Suprapubic skin (tissue), 4 donors: Measurements from ENCODE around the gene RMI2. TPM values are rescaled to one million over a fixed set of nuclear protein-coding genes. Genes with fewer than 3 reads are reported as not detected.

Source experiments
- DNase-seq, 2 donors: peaks; one replicate each; pipeline ENCODE4 v3.0.0-alpha.2; 2019; ENCODE audit warnings: low spot score in 2 of 2
- H3K27ac ChIP-seq: fragments of 200-600 bp; sonication (generic); one replicate; pipeline ENCODE4 v1.5.1; 2019
- H3K27me3 ChIP-seq: fragments of 200-600 bp; sonication (generic); one replicate; pipeline ENCODE4 v1.5.1; 2019
- H3K36me3 ChIP-seq: fragments of 200-600 bp; sonication (generic); one replicate; pipeline ENCODE4 v1.5.1; 2019
- H3K4me1 ChIP-seq: fragments of 200-600 bp; sonication (generic); one replicate; pipeline ENCODE4 v1.5.1; 2019
- H3K4me3 ChIP-seq: fragments of 200-600 bp; sonication (generic); one replicate; pipeline ENCODE4 v1.5.1; 2019; ENCODE audit warnings: mild to moderate bottlenecking
- H3K9me3 ChIP-seq: fragments of 200-600 bp; sonication (generic); one replicate; pipeline ENCODE4 v1.5.1; 2019
- EP300 ChIP-seq: sonication (generic); formaldehyde crosslinking; IDR thresholded peaks from one replicate; pipeline ENCODE4 v1.6.1; 2017; ENCODE audit warnings: antibody characterized with exemption
- POLR2A ChIP-seq, 2 donors: fragments of 450-650 bp; IDR thresholded peaks; one replicate each; pipeline ENCODE4 v1.6.1; 2017; ENCODE audit warnings: antibody characterized with exemption in 2 of 2, mild to moderate bottlenecking in 2 of 2, moderate library complexity in 2 of 2
- POLR2AphosphoS5 ChIP-seq, 3 donors: sonication (generic); formaldehyde crosslinking; IDR thresholded peaks; one replicate each; pipeline ENCODE4 v1.6.1; 2017; ENCODE audit warnings: antibody characterized with exemption in 3 of 3
- WGBS: methylation state at CpG from one replicate; pipeline ENCODE4 v1.1.5; 2018; 5-methylcytosine and 5-hydroxymethylcytosine counted together
- total RNA-seq, 4 donors: library from RNA; depleted of rRNA; stranded (reverse); fragments of >200 nt; gene quantifications; one replicate each; pipeline ENCODE4 v1.1.0, GENCODE V29; 2016
- TF ChIP-seq, protein P1 (sequence below), 2 donors: fragments of 200-600 bp in 1 of 2; fragments of 450-650 bp in 1 of 2; sonication (generic) in 1 of 2; IDR thresholded peaks; one replicate each; pipeline ENCODE4 v1.5.1; 2016 to 2019; ENCODE audit warnings: antibody characterized with exemption in 2 of 2, mild to moderate bottlenecking in 1 of 2, moderate library complexity in 1 of 2

The RMI2 gene
- total RNA-seq, 4 donors from 2014 or later = 2.7 to 7.7 (median 6.4) TPM

DNA sequence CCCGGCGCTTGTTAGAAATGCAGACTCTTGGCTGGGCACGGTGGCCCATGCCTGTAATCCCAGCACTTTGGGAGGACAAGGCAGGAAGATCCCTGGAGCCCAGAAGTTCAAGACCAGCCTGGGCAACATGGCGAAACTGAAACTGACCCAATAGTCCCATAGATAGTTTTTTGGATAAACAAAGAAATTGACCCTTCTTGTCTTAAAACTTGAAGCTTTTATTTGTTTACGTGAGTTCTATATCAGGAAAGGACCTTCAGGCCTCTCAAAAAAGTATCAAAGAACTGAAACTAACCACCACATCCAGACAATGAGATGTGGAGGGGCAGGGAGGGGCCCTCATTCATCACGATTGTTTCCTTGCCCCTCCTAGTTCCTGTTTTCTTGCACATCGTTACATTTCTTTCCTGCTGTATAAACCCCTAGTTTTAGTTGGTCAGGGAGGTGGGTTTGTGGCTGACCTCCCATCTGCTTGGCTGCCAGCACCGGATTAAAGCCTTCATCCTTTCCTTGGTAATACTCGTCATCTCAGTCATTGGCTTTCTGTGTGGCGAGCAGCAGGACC is 34.2 kb upstream of the RMI2 start:
- Histone ChIP-seq H3K36me3 (no peaks in the 10 kb centered on the region), H3K4me3 (no peak overlapping the region), H3K27me3 (no peaks in the 10 kb centered on the region), H3K27ac (no peak overlapping the region), H3K4me1 (peaks cover 12% of the 10 kb centered on the region), H3K9me3 (no peaks in the 10 kb centered on the region)
- 75% methylated on average over 10 of the region's 10 CpGs for WGBS
- TF ChIP-seq POLR2AphosphoS5 (IDR thresholded peaks at IDR 0.05) (no peak), EP300 (no peak), POLR2A (IDR thresholded peaks at IDR 0.05) (no peak)
- TF ChIP-seq, protein P1, sequence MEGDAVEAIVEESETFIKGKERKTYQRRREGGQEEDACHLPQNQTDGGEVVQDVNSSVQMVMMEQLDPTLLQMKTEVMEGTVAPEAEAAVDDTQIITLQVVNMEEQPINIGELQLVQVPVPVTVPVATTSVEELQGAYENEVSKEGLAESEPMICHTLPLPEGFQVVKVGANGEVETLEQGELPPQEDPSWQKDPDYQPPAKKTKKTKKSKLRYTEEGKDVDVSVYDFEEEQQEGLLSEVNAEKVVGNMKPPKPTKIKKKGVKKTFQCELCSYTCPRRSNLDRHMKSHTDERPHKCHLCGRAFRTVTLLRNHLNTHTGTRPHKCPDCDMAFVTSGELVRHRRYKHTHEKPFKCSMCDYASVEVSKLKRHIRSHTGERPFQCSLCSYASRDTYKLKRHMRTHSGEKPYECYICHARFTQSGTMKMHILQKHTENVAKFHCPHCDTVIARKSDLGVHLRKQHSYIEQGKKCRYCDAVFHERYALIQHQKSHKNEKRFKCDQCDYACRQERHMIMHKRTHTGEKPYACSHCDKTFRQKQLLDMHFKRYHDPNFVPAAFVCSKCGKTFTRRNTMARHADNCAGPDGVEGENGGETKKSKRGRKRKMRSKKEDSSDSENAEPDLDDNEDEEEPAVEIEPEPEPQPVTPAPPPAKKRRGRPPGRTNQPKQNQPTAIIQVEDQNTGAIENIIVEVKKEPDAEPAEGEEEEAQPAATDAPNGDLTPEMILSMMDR (IDR thresholded peaks at IDR 0.05) = no peak
- no peak for DNase-seq

DNA sequence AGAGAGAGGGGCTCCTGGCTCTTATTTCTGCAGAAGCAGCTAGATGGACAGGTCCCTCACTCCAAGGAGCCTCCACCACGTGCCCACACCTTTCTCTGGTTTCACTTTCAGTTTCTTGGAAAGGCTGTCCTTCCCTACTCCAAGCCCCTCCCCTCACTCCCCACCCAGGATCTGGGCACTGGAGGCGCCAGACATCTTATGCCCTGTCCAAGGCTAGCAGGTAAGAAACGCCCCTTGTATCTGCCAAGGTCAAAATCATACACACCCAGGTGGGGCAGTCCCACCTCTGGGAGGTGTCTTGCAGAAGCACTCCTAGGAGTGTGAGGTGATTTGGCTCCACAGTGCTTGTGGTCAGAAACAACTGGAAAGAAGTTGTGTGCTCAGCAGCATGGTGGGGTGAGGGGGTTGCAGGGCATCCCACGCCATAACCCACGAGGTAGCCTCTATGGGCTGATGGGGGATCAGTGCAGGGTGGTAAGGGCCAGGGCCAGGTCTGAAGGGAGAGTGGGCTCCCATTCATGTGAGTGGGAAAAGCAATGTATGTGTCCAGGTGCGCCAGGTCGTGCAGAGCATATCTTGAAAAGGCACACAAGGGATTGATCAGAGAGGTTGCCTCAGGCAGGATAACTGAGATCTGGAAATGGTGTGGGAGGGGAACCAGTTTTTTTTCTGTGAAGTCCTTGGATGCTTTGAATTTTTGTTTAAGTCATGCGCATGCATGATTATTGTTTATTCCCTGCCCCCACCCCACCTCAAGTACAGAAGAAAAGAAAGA is 32.4 kb upstream of the RMI2 start:
- H3K27ac ChIP-seq = no peak overlapping the region
- TF ChIP-seq, protein P1 (IDR thresholded peaks at IDR 0.05) = no peak
- TF ChIP-seq POLR2AphosphoS5 (IDR thresholded peaks at IDR 0.05) = no peak
- TF ChIP-seq POLR2A (IDR thresholded peaks at IDR 0.05) = no peak
- TF ChIP-seq EP300 = no peak
- no peak overlapping the region for H3K4me3 ChIP-seq
- peaks cover 12% of the 10 kb centered on the region for H3K4me1 ChIP-seq
- no peaks in the 10 kb centered on the region for H3K36me3 ChIP-seq
- no peaks in the 10 kb centered on the region for H3K27me3 ChIP-seq
- 53% methylated on average over 8 of the region's 8 CpGs for WGBS
- H3K9me3 ChIP-seq = no peaks in the 10 kb centered on the region
- no peak for DNase-seq

DNA sequence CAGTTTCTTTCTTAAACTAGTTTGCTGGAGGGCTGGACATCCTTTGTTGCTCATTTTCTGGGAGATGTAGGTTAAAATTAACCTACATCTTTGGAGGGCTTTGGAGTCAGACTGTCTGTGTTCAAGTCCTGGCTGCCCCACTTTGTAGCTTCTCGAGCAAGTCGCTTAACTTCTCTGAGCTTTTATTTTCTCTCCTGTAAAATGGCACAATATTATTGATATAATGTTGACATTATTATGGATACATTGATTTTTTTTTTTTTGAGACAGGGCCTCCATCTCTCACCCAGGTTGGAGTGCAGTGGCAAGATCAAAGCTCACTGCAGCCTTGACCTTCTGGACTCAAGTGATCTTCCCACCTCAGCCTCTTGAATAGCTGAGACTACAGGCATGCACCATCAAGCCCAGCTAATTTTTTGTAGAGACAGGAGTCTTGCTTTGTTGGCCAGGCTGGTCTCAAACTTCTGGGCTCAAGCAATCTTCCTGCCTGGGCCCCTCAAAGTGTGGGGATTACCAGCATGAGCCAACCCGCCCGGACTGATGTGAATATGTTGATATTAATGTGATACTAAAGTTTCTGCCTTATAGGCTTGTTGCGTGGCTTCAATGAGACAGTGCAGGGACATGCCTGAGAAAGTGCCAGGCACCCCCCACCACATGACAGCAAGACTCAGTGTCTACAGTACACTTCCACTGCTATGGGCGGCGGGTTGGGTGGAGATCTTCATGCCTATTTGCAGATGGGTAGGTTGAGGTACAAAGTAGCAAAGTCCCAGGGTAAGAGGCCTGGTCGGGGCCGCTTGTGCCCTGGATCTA is 31.6 kb upstream of the RMI2 start:
- TF ChIP-seq, protein P1 (IDR thresholded peaks at IDR 0.05) = no peak
- TF ChIP-seq POLR2A (IDR thresholded peaks at IDR 0.05) (no peak), POLR2AphosphoS5 (IDR thresholded peaks at IDR 0.05) (no peak), EP300 (no peak)
- no peak overlapping the region for H3K4me3 ChIP-seq
- 97% methylated on average over 9 of the region's 9 CpGs for WGBS
- no peaks in the 10 kb centered on the region for H3K27me3 ChIP-seq
- H3K9me3 ChIP-seq = no peaks in the 10 kb centered on the region
- H3K36me3 ChIP-seq = no peaks in the 10 kb centered on the region
- H3K4me1 ChIP-seq = peaks cover 12% of the 10 kb centered on the region
- H3K27ac ChIP-seq = no peak overlapping the region
- no peak for DNase-seq

DNA sequence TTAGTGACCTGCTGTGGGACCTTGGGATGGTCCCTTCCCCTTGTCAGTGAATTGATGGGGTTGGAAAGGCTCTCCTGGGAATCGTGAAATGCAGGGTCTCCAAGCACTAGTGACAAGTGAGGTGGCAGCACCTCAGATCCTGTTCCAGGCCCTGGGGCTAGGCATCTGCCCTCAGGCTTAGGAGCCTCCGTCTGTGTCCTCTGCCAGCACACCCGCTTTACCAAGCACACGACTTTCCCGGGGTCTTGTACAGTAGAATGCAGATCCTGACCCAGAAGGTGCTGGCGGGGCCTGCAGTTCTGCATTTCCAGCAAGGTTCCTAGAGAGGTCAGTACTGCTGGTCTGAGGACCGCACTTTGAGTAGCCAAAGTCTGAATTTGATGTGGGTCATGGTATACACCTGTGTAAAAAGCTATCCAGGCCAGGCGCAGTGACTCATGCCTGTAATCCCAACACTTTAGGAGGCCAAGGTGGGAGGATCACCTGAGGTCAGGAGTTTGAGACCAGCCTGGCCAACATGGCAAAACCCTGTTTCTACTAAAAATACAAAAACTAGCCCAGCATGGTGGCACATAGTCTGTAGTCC is 30.9 kb upstream of the RMI2 start:
- WGBS = 100% methylated on average over 1 of the region's 8 CpGs

More for the DNA sequence above, 30.9 kb upstream of the RMI2 start:
- Histone ChIP-seq H3K4me1 (peaks cover 12% of the 10 kb centered on the region), H3K36me3 (no peaks in the 10 kb centered on the region), H3K27me3 (no peaks in the 10 kb centered on the region), H3K4me3 (no peak overlapping the region), H3K27ac (no peak overlapping the region), H3K9me3 (no peaks in the 10 kb centered on the region)
- DNase-seq = no peak
- TF ChIP-seq EP300 (no peak), POLR2AphosphoS5 (IDR thresholded peaks at IDR 0.05) (no peak), POLR2A (IDR thresholded peaks at IDR 0.05) (no peak)
- TF ChIP-seq, protein P1 (IDR thresholded peaks at IDR 0.05) = no peak
